ENCODE results near the gene ATP6V0C. TPM values are rescaled to one million over a fixed set of nuclear protein-coding genes. Genes with fewer than 3 reads are reported as not detected.

Gene ATP6V0C
- total and polyA plus RNA-seq, 9 donors, result 34.8 to 143 (median 119) TPM

DNA sequence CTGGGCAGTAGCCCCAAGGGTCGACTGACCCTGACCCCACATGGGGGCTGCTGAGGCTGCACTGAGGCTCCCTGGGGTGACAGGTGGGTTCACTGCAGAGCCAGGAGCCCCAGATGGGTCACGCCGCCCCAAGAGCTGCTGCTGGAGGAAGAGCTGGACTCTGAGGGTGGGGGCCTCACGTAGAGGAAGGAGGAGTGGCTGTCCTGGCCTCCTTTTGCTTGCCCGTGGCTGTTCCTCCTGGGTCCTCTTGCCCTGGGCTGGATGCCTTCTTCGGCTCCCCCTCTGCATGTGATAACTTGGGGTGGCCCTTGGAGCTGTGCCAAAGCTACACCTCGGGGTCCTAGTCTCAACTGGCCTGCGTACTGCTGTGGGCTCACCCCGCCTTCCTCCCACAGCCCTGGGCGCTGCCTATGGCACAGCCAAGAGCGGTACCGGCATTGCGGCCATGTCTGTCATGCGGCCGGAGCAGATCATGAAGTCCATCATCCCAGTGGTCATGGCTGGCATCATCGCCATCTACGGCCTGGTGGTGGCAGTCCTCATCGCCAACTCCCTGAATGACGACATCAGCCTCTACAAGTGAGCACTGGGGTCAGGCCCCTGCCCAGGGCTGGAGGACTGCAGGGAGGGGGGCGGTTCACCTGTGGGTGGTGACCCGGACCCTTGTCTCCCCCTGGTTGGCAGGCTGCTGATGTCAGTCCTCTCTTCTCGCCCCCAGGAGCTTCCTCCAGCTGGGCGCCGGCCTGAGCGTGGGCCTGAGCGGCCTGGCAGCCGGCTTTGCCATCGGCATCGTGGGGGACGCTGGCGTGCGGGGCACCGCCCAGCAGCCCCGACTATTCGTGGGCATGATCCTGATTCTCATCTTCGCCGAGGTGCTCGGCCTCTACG, 5.3 kb downstream of the ATP6V0C start:
- peak overlapping the region in 1 of 2 donors; percentile 28 for H3K27ac ChIP-seq
- peak overlapping the region; percentile 18 for H3K4me3 ChIP-seq
- no peaks in the 10 kb centered on the region for H3K9me3 ChIP-seq
- TF ChIP-seq EP300 (IDR thresholded peaks at IDR 0.05), result no peak
- no peaks in the 10 kb centered on the region for H3K27me3 ChIP-seq
- WGBS, 3 donors, result 77 to 82% (median 78%) methylated on average over 33 to 39 of the region's 39 CpGs
- intact Hi-C loops (cut with DNase I), result no loop called here
- no peaks in the 10 kb centered on the region for H3K36me3 ChIP-seq
- H3K4me1 ChIP-seq (ENCODE audit: insufficient read depth), result peaks cover 35% of the 10 kb centered on the region
- peak in 4 of 5 donors; percentile 42 to 72 (median 58) for DNase-seq

DNA sequence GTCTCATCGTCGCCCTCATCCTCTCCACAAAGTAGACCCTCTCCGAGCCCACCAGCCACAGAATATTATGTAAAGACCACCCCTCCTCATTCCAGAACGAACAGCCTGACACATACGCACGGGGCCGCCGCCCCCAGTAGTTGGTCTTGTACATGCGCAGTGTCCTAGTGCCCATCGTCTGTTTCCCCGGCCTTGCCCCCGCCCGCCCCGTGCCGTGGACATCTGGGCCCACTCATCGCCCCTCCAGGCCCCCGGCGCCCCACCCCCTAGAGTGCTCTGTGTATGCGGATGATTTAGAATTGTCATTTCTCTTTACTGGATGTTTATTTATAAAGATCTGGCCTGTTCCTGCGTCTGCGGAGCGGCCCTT, 5.9 kb downstream of the ATP6V0C start:
- peak in 3 of 5 donors; percentile 18 to 59 (median 46) for DNase-seq
- TF ChIP-seq EP300 (IDR thresholded peaks at IDR 0.05) (no peak), POLR2A (IDR thresholded peaks at IDR 0.05) (no peak)
- TF ChIP-seq, protein P1, sequence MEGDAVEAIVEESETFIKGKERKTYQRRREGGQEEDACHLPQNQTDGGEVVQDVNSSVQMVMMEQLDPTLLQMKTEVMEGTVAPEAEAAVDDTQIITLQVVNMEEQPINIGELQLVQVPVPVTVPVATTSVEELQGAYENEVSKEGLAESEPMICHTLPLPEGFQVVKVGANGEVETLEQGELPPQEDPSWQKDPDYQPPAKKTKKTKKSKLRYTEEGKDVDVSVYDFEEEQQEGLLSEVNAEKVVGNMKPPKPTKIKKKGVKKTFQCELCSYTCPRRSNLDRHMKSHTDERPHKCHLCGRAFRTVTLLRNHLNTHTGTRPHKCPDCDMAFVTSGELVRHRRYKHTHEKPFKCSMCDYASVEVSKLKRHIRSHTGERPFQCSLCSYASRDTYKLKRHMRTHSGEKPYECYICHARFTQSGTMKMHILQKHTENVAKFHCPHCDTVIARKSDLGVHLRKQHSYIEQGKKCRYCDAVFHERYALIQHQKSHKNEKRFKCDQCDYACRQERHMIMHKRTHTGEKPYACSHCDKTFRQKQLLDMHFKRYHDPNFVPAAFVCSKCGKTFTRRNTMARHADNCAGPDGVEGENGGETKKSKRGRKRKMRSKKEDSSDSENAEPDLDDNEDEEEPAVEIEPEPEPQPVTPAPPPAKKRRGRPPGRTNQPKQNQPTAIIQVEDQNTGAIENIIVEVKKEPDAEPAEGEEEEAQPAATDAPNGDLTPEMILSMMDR (IDR thresholded peaks at IDR 0.05), result no peak
- WGBS, 3 donors, result 30 to 38% (median 34%) methylated on average over 22 of the region's 22 CpGs
- peak overlapping the region; percentile 18 for H3K4me3 ChIP-seq
- H3K9me3 ChIP-seq, result no peaks in the 10 kb centered on the region
- H3K36me3 ChIP-seq, result no peaks in the 10 kb centered on the region
- no peaks in the 10 kb centered on the region for H3K27me3 ChIP-seq
- intact Hi-C loops (cut with DNase I), result no loop called here
- H3K27ac ChIP-seq, result peak overlapping the region in 1 of 2 donors; percentile 28
- peaks cover 35% of the 10 kb centered on the region for H3K4me1 ChIP-seq (ENCODE audit: insufficient read depth)

DNA sequence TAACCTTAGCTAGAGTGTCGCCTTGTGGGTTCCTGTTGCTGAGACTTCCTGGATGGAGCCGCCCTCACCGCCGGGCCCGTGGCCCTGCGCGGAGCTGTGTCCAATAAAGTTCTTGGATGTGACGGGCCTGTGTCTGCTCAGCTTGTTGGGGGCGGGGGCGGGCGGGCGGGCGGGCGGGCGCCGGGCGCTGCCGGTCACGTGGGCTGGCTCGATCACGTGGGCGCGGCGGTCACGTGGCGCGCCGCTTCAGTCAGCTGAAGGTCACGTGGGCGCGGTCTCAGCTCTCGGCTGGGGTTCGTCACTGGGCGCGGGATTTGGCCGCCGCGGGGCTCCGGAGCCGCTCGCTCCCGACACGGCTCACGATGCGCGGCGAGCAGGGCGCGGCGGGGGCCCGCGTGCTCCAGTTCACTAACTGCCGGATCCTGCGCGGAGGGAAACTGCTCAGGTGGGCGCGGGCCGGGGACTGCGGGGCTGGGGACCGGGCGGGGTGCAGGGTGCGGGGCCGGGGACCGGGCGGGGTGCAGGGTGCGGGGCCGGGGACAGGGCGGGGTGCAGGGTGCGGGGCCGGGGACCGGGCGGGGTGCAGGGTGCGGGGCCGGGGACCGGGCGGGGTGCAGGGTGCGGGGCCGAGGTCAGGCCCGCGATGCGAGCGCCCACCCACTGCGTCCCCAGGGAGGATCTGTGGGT, 6.5 kb downstream of the ATP6V0C start, which contains the start of gene AMDHD2:
AMDHD2 (plus strand) TSS at position 275 of the 687 bp plus-strand sequence; CDS start at position 363, 88 bp downstream.
- WGBS, 3 donors, result 0 to 1% (median 1%) methylated on average over 37 to 83 of the region's 83 CpGs
- intact Hi-C loops (cut with DNase I), result no loop called here
- DNase-seq, result peak; percentile 89 to 93 (median 92)
- peaks cover 33% of the 10 kb centered on the region for H3K4me1 ChIP-seq (ENCODE audit: insufficient read depth)
- H3K4me3 ChIP-seq, result peak within 1 kb of the TSS; percentile 50
- H3K27me3 ChIP-seq, result no peaks in the 10 kb centered on the region
- H3K9me3 ChIP-seq, result no peaks in the 10 kb centered on the region
- TF ChIP-seq EP300 (IDR thresholded peaks at IDR 0.05), result no peak
- TF ChIP-seq, protein P1 (IDR thresholded peaks at IDR 0.05), result no peak
- TF ChIP-seq POLR2A (IDR thresholded peaks at IDR 0.05), result no peak
- H3K27ac ChIP-seq, result peak within 1 kb of the TSS in 1 of 2 donors; percentile 28
- no peaks in the 10 kb centered on the region for H3K36me3 ChIP-seq

DNA sequence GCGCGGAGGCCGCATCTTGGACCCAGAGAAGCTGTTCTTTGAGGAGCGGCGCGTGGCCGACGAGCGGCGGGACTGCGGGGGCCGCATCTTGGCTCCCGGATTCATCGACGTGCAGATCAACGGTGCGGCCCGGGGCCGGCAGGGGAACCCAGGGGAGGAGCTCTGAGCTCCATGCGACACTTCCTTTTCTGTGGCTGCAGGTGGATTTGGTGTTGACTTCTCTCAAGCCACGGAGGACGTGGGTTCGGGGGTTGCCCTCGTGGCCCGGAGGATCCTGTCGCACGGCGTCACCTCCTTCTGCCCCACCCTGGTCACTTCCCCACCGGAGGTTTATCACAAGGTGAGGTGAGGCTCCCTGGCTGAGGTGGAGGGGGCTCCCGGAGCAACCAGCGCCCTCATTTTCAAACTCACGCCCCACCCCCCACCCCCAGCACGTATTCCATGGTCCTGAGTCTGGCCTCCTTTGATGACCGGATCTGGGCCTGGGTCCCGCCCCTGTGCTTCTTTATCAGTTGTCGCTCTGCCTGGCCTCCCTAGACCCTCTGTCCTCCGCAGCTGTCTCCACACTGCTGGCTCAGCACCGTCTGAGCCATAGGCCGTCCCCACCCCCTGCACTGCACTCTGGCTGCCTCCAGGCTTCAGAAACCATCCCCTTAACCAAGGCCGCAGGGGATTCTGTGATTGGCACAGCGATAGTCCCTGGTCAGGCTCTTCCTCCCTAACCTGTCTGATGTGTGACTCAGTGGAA, 7.2 kb downstream of the ATP6V0C start:
- Histone ChIP-seq H3K9me3 (no peaks in the 10 kb centered on the region), H3K4me1 (ENCODE audit: insufficient read depth) (peaks cover 27% of the 10 kb centered on the region), H3K4me3 (peak overlapping the region; percentile 50), H3K27me3 (no peaks in the 10 kb centered on the region), H3K36me3 (no peaks in the 10 kb centered on the region), H3K27ac (no peak overlapping the region)
- intact Hi-C loops (cut with DNase I), result no loop called here
- TF ChIP-seq, protein P1 (IDR thresholded peaks at IDR 0.05), result no peak
- TF ChIP-seq POLR2A (IDR thresholded peaks at IDR 0.05), result no peak
- no peak for TF ChIP-seq EP300 (IDR thresholded peaks at IDR 0.05)
- 14 to 17% (median 15%) methylated on average over 41 of the region's 41 CpGs for WGBS, 3 donors
- DNase-seq, result peak in 3 of 5 donors; percentile 23 to 52 (median 26)

Measured in ovary (tissue), 9 donors.